AG10803 (cell line): Measurements from ENCODE around the gene KLRD1.

Source experiments
- DNase-seq: peaks from one replicate; pipeline ENCODE4 v3.0.0; 2010; ENCODE audit warnings: low read depth
- H3K4me3 ChIP-seq: 2 replicates; pipeline ENCODE4 v1.5.1; 2011; ENCODE audit warnings: mild to moderate bottlenecking, low read length, control low read depth
- TF ChIP-seq, protein P1 (sequence below): conservative IDR thresholded peaks from 2 replicates; pipeline ENCODE4 v1.5.1; 2011; ENCODE audit warnings: mild to moderate bottlenecking, low read length, control low read depth, inconsistent platforms

KLRD1 gene

DNA sequence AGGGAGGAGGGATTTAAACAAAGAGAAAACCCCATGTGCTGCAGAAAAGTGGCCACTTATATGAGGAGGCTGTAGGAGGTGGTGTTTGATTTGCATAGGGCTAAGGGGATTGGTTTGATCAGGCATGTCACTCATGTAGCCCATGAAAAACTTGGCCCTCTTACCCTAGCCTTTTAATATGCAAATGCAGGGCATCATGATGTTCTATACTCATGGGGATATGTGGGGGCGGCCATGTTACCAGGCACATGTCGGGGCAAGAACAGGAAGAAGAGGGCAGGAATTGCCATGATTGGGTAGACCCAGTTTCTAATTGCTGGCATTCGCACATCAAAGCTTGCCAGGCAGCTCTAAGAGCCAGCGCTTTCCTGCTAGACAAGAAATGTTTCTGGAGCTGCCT is 53.4 kb downstream of the KLRD1 start:
- H3K4me3 ChIP-seq, result no peak overlapping the region
- TF ChIP-seq, protein P1, sequence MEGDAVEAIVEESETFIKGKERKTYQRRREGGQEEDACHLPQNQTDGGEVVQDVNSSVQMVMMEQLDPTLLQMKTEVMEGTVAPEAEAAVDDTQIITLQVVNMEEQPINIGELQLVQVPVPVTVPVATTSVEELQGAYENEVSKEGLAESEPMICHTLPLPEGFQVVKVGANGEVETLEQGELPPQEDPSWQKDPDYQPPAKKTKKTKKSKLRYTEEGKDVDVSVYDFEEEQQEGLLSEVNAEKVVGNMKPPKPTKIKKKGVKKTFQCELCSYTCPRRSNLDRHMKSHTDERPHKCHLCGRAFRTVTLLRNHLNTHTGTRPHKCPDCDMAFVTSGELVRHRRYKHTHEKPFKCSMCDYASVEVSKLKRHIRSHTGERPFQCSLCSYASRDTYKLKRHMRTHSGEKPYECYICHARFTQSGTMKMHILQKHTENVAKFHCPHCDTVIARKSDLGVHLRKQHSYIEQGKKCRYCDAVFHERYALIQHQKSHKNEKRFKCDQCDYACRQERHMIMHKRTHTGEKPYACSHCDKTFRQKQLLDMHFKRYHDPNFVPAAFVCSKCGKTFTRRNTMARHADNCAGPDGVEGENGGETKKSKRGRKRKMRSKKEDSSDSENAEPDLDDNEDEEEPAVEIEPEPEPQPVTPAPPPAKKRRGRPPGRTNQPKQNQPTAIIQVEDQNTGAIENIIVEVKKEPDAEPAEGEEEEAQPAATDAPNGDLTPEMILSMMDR, result no peak
- no peak for DNase-seq

DNA sequence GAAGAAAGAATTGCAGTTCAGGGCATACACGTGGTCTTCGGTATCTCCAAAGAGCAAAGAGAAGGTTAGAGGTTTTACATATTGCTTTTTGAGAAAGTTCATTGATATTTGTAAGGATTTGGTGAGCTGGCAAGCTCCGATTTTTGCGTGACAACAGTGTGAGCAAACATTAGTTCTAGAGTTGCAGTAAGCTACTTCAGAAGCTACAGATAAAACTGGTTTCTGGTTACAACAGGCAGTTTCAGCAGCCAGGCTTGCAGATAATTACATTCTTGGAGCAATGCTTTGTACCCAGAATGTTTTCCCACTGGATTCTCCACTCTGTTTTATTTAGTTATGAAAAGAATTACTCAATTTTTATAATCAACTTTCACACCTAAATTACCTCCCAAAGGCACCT is 54.0 kb downstream of the KLRD1 start:
- H3K4me3 ChIP-seq, result no peak overlapping the region
- DNase-seq, result peak; percentile 29
- TF ChIP-seq, protein P1, result no peak

DNA sequence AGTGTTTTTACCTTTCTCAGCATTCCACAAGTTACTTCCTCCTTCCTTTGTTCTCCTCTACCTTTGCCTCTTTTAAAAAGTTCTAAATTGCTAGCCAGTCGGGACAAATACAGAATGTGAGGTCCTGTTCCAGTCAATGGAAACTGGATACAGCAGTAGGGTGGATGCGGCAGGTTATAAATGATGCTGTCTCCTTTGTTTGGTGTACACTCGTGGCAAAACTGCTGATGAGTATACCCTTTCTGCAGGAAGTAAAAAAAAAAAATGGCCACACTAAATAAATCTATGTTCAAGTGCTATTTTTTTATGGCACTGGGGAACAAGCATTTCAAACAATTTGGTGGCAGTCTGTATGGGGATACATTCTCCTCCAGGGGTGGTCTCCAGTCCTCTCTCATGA is 54.7 kb downstream of the KLRD1 start:
- DNase-seq, result no peak
- TF ChIP-seq, protein P1, result no peak
- no peak overlapping the region for H3K4me3 ChIP-seq

DNA sequence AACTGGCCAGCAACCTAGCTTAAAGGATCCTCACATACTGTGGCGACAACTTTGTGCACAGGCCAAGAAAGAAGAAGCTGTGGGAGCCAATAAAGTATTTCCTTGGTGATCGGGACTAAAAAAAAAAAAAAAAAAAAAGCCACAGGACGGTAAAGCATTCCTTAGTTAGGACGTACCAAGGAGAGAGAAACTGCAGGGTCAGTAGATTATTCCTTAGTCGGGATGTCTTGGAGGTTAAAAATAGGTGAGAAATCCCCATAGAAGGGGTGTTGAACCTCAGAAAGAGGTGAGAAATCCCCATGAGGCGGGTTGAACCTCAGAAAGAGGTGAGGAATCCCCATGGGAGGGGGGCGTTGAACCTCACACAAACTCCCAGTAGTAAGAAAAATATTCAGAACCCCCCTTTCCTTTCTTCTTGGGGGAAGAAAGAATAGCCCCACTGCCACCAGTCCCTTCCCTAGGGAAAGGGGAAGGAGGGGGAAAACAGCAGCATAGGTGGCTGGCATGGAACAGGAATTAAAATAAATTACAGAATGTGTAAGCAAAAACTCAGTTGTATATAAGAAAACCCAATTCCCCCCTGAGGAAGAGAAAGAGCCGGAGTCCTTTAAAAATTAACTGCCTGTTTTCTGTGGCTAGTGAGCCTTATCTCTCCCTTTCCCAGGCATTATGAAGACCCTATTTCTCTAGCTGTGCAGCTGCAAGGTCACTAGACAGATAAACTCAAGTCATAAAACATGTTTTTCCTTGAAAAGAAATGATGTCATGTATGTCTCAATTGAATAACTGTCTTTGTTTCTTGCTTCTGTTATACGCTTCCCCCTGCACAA is 55.4 kb downstream of the KLRD1 start:
- peak; percentile 29 for DNase-seq
- H3K4me3 ChIP-seq, result no peak overlapping the region

DNA sequence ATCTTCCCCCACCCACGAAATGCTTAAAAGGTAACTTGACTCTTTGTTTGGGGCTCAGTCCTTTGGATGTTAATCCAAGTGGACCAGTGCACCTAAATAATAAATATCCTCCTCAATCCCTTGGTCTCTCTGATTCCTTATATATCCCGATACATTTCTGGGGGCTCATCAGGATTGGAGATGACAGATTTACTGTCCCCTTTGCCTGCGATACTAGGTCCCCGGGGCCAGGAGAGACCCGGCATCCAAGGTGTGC is 55.9 kb downstream of the KLRD1 start:
- TF ChIP-seq, protein P1, result no peak
- DNase-seq, result no peak
- H3K4me3 ChIP-seq, result peak overlapping the region; percentile 79

More for the DNA sequence above, 55.4 kb downstream of the KLRD1 start:
- TF ChIP-seq, protein P1, result no peak

DNA sequence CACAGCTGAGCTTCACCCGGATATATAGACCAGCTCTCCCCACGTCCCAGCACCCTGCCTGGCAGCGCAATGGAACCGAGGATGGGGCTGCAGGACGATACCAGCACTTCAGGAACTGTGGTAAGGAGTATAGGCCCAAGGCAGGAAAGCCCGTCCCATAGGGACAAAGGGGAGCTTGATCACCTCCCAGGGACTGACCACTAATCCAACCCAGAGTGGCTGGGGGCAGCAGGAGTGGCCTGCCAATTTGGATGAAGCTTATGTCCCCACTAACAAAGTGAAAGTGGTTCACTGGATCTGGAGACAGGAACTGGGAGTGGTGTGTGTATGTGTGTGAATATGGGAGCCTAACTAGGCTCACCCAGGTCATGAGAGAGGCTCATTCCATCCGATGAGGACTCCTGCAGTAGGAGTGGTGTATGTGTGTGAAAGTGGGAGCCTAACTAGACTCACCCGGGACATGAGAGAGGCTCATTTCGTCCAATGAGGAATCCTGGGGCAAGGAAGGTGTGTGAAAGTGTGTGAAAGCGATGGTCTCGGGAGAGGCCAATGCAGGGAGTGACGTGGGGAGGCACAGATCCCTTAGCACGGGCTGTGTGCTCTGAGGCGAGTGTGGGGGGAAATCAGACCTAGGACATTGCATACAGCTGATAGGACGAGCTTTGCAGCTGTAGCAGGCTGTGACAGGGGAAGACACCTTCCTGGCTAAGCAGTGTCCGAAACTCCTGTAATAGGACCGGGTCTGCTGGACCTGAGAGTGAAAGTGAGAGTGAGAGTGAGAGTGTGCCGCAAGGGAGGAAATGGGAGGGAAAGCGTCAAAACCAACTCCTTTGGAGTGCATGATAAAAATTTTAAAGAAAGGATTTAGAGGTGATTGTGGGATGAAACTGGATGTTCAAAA is 56.5 kb downstream of the KLRD1 start:
- DNase-seq, result peak; percentile 47
- H3K4me3 ChIP-seq, result peak overlapping the region; percentile 79
- TF ChIP-seq, protein P1, result no peak
